Measurements from ENCODE around the gene LILRB2.
"Not testable (repeated sequence)": the region's sequence is repeated elsewhere in the genome, so short reads cannot be mapped to it uniquely, and the experiment has no call there.

The LILRB2 gene

DNA sequence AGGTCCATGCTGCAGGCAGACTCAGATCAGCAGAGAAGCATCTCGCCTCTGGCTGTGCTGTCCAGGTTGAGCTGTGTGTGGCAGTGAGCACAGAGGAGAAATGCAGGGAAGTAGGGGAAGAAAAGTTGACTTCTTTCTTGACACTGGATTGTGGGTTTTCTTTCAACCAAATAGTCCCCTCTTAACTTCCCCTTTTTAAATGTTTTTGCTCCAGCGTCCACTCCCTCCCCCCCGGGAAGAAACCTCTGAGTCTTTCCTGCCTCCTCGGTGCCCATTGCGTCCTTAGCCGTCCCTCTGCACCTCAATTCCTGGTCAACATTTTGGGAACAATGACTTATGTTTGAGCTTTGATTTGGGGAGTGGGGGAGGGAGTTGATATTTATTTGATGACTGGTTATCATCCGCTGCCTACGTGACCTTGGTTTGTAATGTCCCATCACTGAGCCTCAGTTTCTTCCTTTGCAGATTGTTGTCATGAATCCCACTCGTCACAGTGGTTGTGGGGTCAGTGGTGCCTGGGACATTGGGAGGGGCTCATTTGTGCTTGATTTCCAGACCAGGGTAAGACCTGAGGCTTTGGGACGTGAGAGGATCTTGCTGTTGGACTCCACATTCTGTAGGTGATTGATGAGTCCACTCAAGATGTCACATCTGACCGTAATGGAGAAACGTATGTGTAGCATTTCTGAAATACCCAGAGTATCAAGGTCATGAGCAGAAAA, at the start of gene LILRB2:
Gene LILRB2 (minus strand): TSS at position 104 of the 722 bp plus-strand sequence. CDS start 614 bp downstream, outside the sequence.
- no peak for DNase-seq

DNA sequence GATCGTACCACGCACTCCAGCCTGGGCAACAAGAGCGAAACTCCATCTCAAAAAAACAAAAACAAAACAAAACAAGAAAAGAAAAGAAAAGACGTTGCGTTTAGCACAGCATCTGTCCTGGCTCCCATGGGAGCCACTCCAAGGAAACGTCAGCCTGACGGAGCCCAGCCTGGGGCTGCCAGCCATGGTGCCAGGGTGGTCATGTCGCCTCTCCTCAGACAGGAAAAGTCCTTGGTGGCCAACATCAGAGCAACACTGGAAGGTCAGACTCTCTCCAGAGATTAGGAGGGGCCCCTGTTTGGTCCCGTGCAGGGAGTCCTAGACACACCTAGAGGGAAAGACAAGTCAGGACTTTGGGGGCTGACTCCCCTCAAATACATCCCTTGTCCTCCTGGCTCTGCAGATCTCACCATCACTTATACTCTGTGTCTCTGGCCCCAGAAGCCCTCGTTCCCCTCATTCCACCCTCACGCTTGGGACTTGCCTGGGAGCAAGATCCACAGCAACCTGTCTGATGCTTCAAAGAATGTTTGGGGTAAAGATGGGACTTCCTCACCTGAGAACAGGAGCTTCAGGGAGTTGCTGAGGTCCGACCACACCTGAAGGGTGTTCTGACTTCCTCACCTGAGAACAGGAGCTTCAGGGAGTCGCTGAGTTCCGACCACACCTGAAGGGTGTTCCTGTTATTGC, 48.7 kb upstream of the LILRB2 start:
- no peak for DNase-seq

DNA sequence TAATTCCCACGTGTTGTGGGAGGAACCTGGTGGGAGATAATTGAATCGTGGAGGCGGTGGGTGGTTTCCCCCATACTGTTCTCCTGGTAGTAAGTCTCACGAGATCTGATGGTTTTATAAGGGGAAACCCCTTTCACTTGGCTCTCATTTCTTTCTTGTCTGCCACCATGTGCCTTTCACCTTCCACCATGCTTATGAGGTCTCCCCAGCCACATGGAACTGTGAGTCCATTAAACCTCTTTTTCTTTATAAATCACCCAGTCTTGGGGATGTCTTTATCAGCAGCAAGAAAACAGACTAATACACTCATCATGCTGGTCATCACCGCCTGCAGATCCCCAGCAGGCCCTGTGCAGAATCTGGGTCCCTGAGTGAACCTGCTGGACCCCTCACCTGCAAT, 47.9 kb upstream of the LILRB2 start:
- DNase-seq = not testable (repeated sequence)

DNA sequence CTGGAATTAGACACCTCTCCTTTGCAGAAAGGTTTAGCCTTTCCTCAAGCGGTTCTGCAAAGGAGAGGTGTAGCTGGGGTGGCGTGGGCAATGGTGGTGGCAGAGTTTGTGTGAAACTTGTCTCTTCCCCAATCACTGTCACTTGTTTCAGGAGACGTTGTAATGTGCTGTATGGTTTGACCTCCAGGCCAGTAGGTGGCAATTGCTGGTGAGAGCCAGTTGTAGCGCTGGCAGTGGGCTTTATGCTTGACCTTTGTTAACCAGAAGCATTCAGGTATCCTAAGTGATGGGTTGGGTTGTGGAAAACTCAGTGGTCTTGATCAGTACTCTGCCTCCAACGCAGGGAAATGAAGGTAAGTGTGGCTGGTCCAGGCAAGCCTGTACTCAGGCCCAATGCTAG, 44.7 kb upstream of the LILRB2 start:
- no peak for DNase-seq

DNA sequence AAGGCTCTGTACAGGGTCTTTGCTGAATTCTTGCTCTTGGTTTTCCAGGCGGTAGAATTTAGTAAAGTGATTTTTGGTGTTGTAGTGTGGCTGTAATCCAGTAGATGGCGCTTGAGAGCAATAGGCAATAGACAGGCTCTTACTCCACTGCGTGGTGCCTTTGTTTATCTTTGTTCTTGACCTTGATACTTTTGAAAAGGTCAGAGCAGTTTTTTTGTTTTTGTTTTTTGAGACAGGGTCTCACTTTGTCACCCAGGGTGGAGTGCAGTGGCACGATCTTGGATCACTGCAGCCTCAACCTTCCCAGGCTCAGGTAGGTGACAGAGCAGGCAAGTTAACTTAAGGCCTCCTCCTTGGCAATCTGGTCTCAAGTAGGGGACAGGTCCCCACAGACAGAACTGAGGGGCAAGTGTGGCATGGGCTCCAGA, 44.3 kb upstream of the LILRB2 start:
- DNase-seq = peak; percentile 47

DNA sequence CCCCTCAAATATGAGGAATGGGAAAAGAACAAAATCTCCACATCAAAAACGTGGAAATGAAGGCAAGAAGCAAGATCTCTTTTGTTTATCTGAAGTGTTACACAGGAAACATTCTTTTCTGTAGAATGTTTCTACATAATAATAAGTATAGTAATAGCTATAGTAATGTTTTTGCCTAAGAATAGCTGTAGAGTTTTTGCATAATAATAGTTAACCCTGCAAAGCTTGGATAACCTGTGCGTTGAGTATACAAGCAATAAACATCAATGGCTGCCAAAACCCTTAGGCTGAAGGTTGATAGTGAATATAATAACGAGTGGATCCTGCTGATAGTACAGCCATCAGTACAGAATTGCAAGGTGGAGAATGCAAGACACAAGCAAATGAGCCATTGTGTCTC, 43.2 kb upstream of the LILRB2 start:
- DNase-seq = no peak

DNA sequence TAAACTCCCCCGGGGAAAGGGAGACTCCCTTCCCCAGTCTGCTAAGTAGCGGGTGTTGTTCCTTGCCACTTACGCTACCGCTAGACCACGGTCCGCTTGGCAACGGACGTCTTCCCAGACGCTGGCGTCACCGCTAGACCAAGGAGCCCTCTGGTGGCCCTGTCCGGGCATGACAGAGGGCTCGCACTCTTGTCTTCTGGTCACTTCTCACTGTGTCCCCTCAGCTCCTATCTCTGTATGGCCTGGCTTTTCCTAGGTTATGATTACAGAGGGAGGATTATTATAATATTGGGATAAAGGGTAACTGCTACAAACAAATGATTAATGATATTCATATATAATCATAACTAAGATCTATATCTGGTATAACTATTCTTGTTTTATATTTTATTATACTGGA, 42.0 kb upstream of the LILRB2 start:
- not testable (repeated sequence) for DNase-seq

DNA sequence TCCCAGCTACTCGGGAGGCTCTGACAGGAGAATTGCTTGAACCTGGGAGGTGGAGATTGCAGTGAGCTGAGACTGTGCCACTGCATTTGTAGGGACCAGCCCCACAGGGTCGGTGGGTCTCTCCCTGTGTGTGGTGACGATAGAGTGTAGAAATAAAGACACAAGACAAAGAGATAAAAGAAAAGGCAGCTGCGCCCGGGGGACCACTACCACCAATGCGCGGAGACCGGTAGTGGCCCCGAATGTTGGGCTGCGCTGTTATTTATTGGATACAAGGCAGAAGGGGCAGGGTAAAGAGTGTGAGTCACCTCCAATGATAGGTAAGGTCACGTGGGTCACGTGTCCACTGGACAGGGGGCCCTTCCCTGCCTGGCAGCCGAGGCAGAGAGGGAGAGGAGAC, 41.4 kb upstream of the LILRB2 start:
- not testable (repeated sequence) for DNase-seq

DNA sequence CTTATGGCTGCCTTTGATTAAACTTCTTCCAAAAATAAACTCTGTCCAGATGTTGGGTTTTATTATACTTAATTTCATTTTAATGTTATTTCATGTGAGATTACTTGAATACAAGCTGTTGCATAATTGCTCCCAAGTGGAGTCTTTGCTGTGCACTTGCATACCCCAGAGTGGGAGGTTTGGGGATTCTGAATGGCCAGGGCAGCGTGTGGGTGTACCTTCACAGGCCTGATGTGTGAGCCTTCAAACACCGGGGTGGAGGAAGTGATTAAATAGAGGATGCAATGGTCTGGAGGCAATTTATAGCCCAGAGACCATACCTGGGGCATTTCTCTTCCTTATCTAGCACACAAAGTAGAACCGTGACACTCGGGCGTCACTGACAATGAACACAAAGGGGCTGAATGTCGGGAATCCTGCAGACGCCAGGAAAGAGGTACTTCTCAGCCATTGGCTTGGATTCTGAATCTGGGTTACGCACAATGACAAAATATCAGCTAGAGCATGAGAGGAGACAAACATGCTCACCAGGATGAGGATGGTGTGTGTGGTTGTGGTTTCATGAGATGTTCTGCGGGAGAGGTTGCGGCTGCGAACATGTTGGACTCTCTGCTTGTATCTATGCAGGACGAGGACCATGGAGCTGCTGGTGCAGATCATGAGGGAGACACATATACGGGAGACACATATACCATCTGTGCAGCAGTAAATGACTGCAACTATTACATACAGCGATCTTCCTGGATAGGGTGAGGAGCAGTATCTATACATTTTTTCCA, 39.2 kb upstream of the LILRB2 start:
- DNase-seq = no peak

DNA sequence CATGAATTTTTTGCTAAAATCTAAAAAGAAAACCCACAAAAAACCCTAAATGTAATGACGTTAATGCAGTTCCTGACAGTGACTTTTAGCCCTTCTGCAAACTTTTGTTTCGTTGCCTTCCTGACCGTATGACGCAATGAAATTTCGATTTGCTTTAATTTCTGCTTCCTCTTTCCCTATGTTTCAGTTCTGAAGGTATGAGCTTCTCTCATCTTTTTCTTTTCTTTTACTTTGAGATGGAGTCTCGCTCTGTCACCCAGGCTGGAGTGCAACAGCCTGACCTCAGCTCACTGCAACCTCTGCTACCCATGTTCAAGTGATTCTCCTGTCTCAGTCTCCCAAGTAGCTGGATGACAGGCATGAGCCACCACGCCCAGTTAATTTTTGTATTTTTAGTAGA, 38.1 kb upstream of the LILRB2 start:
- DNase-seq = no peak

DNA sequence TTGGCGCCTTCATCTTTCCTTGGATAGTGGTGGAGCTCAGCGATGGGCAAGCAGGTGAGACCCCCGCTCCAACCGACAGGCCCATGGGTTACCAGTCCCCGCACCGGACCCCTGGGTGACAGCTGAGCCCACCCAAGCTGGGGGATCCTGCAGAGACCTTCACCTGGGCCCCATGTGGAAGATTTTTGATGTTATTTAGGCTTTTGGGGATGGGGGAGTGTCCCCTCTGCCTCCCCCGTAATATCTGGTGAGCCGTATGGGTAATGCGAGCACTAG, 37.0 kb upstream of the LILRB2 start:
- no peak for DNase-seq

DNA sequence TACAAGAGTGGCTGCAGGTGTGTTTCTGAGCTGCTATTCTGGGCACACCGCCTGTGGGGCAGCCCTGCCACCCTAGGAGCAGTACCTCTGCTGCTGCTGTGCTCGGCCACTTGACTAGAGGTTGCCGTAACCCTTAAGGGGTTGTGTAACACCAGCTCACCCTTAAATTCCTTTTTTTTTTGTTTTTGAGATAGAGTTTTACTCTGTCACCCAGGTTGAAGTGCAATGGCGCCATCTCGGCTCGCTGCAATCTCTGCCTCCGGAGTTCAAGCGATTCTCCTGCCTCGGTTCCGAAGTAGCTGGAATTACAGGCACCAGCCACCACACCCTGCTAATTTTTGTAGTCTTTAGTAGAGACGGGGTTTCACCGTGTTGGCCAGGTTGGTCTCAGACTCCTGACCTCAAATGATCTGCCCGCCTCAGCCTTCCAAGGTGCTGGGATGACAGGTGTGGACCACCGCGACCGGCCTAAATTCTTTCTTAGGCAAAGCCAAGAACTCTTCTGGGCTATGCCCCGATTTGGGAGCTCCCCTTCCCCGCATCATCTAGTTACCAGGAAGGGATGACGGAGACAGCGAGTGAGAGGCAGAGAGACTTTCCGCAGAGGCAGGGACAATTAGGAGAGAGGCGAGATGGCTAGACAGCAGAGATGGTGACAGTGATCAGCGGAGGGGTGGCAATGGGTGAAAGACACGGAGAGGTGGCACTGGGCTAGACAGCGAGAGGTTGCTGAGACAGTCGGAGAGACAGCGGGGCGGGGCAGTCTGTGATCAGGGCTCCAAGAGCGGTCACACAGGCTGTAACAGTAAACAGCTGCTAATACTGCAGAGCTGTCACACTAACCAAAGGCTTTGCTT, 36.4 kb upstream of the LILRB2 start:
- no peak for DNase-seq

DNA sequence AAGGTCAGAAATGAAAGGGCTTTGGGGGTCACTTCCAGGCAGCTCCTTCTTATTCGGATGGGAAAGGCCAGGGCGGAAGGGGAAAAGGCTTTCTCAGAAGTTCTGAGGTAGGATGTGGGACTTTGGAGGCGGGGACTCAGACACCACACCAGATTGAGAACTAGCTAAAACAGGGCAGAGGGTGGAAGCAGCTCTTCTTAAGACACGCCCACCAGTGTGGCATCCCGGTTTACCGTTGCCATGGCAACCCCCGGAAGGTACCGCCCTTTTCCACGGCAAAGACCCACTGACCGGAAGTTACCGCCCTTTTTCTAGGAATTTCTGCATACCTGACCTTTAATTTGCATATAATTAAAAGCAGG, 35.8 kb upstream of the LILRB2 start:
- DNase-seq = no peak

DNA sequence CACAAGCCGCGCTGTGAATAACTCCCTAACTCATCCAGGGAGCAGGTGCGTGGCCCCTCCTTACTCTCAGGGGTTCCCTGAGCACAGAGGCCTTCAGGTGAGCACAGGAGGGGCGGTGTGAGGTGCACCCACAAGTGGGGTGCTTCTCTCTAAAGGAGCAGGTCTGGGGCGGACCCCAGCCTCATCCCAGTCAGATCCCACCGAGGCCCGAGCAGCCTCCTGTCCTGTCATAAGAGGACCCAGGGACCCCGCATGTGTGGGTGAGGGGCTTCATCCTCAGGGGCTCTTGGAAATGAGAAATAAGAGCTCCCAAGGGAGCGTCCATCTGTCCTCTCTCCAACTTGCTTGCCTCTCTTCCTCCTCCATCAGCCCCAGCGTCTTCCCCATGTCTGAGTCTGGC, 35.0 kb upstream of the LILRB2 start:
- DNase-seq = no peak

DNA sequence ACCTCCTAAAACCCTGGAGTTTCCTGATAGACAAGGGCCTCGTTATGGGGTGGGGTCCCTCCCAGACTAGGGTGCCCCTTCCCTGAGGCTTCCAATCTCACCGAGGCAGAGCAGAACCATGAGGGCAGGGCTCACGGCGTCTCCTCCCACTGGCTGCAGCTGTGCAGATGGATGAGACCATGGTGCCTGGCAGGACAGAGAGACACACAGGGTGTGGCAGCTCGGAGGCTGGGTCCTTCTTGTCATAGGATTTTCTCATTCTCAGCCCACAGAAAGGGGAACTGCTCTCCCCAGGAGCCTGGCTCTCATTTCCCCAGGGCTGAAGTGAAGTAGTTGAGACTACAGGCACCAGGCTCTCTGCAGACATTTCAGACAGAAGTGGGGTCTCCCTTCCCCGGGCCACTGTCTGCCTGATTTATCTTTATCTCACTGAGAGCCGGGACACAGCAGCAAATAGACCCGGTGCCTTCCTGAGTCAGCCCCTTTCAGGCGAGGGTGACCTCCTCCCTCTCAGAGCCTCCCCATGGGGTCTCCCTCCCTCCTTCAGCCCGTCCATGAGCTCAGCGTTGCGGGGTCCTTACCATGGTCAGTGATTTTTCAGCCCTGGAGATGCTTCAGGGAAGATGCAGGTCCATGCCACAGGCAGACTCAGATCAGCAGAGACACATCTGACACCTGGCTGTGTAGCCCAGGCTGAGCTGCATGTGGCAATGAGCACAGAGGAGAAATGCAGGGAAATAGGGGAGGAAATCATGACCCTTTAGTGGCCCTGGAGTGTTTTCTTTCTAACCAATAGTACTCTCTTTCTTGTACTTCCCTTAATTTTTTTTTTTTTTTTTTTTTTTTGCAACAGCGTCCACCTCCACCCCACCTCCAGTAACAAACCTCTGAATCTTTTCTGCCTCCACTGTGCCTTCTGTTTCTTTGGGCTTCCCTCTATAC, 31.8 kb upstream of the LILRB2 start, which contains the start of gene LILRA5:
Gene LILRA5 (minus strand): TSS at position 731 of the 942 bp plus-strand sequence. CDS start 147 bp downstream, at position 584.
- DNase-seq = no peak

DNA sequence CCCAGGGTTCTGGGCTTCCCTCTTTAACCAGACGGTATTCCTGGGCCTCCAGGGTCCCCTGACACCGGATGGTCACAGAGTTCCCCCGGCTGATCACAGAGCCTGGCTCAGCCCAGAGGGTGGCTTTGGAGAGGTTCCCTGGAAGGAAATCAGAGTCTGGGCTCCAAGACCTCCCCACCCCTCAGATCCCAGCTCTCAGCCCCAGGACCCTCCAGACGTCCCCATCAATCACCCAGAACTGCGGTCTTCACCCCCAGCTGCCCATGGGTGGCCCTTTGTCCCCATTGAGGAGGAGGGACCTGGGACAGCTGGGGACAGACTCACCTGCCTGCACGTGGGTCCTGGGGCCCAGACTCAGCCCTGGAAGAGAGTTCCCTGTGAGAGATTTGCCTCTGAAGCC, 31.1 kb upstream of the LILRB2 start:
- DNase-seq = no peak

DNA sequence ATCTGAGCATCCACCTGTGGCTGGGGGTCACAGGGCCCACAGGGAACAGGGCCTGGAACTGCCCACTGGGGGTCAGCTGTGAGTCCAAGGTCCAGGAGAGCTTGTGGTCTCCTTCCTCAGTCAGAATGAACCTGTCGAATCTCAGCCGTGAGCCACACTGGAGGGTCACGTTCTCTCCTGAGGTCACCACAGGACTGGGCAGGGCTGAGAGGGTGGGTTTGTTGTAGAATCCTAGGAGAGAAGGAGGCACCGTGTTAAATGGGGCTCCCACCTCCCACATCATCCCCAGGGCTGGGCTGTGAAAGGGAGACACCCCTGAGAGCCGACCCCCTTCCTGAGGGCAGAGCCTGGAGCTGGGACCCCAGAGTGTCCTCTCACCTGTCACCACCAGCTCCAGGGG, 30.6 kb upstream of the LILRB2 start:
- DNase-seq = no peak

DNA sequence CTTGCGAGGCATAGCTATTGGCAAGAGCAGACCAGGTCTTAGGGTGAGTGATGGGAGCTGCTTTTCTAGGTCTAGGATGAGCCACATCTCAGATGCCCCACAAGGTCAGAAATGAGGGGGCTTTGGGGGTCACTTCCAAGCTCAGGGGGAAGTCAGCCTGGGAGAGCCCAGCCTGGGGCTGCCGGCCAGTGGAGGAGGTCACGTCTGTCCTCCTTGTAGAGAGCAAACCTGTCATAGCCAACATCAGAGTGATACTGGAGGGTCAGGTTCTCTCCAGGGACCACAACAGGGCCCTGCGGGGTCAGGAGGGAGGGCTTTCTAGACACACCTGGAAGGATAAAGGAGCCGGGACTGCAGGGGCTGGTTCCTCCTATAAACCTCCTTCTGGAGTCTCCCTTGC, 29.6 kb upstream of the LILRB2 start:
- DNase-seq = no peak

DNA sequence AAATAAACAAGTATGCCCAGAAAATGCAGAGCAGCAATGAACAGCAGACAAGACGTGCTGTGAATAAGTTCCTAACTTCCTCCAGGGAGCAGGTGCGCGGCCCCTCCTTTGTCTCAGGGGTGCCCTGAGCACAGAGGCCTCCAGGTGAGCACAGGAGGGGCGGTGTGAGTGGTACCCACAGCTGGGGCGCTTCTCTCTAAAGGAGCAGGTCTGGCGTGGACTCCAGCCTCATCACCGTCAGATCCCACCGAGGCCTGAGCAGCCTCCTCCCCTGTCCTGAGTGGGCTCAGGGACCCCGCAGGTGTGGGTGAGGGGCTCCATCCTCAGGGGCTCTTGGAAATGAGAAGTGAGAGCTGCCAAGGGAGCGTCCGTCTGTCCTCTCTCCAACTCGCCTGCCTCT, 28.9 kb upstream of the LILRB2 start:
- DNase-seq = no peak

DNA sequence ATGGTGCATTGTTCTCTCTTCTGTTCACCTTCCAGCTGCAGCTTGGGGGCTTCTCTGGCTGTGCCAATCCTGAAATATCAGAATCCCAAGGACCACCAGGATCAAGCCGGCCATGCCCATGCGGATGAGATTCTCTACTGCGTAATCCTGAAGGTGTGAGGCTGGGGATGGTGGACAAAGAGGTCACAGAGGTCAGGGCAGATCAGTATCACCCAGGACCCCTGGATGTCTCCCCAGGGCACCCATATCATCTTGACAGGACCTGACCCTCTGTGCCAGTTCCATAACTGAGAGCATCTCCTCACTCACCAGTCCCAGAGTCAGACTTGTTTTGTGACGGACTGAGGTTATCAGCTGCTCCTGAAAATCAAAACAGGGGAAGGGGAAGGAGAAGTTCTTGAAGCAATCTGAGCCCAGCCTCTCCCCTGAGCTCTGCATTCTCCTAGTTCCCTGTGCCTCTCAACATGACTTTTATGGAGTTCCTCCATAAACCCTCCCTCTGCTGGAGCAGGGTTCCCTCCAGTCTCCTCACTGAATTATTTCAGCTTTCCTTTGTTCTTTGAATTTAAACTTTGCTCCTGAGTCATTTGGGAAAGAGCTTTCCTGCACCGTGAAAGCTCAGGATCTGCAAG, 26.6 kb upstream of the LILRB2 start:
- DNase-seq = no peak

DNA sequence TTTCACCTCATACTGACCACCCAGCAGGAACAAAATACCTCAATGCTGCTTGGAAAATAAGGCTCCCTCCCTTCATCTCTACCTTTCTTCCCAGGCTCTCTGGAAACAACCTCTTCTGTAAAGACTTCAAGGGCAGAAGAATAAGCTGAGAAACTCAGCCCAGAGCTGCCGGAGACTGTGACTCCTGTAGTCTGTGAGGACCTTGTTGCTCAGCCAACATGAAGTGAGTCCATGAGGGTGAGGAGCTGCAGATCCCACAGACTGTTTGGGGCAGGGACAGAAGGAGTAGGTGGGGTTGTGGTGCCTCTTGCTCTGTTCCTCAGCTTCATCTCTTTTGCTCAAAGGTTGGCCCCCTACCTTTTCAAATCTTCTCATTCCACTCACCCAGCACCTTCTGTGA, 24.2 kb upstream of the LILRB2 start:
- no peak for DNase-seq
